ENCODE results near the gene PROB1. TPM values are rescaled to one million over a fixed set of nuclear protein-coding genes. Genes with fewer than 3 reads are reported as not detected.

Gene PROB1
- total and polyA plus RNA-seq, 9 of the 15 experiments (the other 6 are each of a cell fraction or from before 2014, with no cell fraction given), result 0.01 to 1.8 (median 0.47) TPM

DNA sequence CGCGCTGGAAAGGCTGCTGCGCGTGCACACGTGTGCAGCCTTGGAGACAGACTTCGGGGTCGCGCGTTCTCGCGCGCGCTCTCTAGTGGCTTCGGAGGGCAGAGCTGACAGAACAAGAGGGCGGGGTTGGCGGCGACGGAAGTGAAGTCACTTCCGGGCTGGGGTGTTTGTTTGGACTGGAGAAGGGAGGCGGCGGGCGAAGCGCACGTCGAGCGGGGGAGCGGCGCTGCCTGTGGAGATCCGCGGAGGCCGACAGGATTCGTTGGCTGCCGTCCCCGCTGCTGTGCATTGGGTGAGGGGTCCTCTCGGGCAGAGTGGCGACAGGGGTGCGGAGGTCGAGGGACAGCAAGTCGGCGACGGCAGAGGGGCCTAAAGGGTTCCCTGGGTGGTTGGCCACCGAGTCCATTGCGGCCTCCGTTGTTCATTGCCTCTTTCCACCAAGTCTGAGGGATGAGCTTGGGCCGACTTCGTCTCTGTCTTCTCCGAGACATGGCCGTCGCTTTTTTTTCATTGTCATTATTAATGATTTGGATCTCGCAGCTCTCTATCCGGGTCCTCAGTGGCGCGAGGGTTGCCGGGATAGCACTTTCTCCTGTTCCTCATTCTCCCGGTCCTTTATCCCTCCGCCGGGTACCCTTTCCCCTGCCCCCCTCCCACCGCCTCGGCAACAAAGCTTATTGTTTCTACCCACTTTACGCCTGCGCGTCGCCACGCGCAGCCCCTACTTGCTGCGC is 53.0 kb downstream of the PROB1 start, which contains the start of gene PAIP2 (continued):
- TF ChIP-seq, protein P1, sequence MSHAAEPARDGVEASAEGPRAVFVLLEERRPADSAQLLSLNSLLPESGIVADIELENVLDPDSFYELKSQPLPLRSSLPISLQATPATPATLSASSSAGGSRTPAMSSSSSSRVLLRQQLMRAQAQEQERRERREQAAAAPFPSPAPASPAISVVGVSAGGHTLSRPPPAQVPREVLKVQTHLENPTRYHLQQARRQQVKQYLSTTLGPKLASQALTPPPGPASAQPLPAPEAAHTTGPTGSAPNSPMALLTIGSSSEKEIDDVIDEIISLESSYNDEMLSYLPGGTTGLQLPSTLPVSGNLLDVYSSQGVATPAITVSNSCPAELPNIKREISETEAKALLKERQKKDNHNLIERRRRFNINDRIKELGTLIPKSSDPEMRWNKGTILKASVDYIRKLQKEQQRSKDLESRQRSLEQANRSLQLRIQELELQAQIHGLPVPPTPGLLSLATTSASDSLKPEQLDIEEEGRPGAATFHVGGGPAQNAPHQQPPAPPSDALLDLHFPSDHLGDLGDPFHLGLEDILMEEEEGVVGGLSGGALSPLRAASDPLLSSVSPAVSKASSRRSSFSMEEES (CRISPR knock-in tag; IDR thresholded peaks at IDR 0.05), result no peak
- no peak for TF ChIP-seq ZKSCAN3 (CRISPR knock-in tag; IDR thresholded peaks at IDR 0.05)
- TF ChIP-seq, protein P2, sequence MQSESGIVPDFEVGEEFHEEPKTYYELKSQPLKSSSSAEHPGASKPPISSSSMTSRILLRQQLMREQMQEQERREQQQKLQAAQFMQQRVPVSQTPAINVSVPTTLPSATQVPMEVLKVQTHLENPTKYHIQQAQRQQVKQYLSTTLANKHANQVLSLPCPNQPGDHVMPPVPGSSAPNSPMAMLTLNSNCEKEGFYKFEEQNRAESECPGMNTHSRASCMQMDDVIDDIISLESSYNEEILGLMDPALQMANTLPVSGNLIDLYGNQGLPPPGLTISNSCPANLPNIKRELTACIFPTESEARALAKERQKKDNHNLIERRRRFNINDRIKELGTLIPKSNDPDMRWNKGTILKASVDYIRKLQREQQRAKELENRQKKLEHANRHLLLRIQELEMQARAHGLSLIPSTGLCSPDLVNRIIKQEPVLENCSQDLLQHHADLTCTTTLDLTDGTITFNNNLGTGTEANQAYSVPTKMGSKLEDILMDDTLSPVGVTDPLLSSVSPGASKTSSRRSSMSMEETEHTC (IDR thresholded peaks at IDR 0.05), result peak; percentile 25; the same call in 1 of the 2 replicates
- 0 out of 2 replicates have a peak, but pooled peaks have one; percentile 39 for TF ChIP-seq CREB3 (tag; conservative IDR thresholded peaks at IDR 0.05; ENCODE audit: low read depth)
- TF ChIP-seq HNRNPL (IDR thresholded peaks at IDR 0.05; ENCODE audit: low read depth, low read length), result no peak
- TF ChIP-seq MTA2 (IDR thresholded peaks at IDR 0.05; ENCODE audit: low read depth), result no peak
- peak; percentile 75 for TF ChIP-seq NFIC (IDR thresholded peaks at IDR 0.05)
- peak; percentile 18; the same call in 1 of the 2 replicates for TF ChIP-seq NR2C2 (CRISPR knock-in tag; IDR thresholded peaks at IDR 0.05)
- TF ChIP-seq NR2C2 (tag; IDR thresholded peaks at IDR 0.05), result peak; percentile 77
- no peak for TF ChIP-seq KLF10 (CRISPR knock-in tag; IDR thresholded peaks at IDR 0.05)
- 0 out of 2 replicates have a peak, but pooled peaks have one; percentile 13 for TF ChIP-seq ZNF668 (CRISPR knock-in tag; IDR thresholded peaks at IDR 0.05)
- TF ChIP-seq SRSF3 (IDR thresholded peaks at IDR 0.05; ENCODE audit: insufficient read depth, low read length), result no peak
- TF ChIP-seq NEUROD1 (IDR thresholded peaks at IDR 0.05; ENCODE audit: borderline replicate concordance, low read depth, low read length, partially characterized antibody), result no peak
- no peak for TF ChIP-seq HNRNPUL1 (IDR thresholded peaks at IDR 0.05; ENCODE audit: low read length)
- TF ChIP-seq TCF7 (IDR thresholded peaks at IDR 0.05; ENCODE audit: borderline replicate concordance), result no peak
- peak; percentile 75 for TF ChIP-seq ZBTB12 (CRISPR knock-in tag; IDR thresholded peaks at IDR 0.05)
- TF ChIP-seq TAF9B (IDR thresholded peaks at IDR 0.05; ENCODE audit: partially characterized antibody), result peak; percentile 76
- TF ChIP-seq ZC3H11A (IDR thresholded peaks at IDR 0.05; ENCODE audit: low read depth, low read length), result no peak
- TF ChIP-seq, protein P3, sequence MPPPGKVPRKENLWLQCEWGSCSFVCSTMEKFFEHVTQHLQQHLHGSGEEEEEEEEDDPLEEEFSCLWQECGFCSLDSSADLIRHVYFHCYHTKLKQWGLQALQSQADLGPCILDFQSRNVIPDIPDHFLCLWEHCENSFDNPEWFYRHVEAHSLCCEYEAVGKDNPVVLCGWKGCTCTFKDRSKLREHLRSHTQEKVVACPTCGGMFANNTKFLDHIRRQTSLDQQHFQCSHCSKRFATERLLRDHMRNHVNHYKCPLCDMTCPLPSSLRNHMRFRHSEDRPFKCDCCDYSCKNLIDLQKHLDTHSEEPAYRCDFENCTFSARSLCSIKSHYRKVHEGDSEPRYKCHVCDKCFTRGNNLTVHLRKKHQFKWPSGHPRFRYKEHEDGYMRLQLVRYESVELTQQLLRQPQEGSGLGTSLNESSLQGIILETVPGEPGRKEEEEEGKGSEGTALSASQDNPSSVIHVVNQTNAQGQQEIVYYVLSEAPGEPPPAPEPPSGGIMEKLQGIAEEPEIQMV (tag; conservative IDR thresholded peaks at IDR 0.05; ENCODE audit: low read depth), result no peak
- TF ChIP-seq RBM17 (IDR thresholded peaks at IDR 0.05; ENCODE audit: borderline replicate concordance, low read depth, low read length), result no peak
- TF ChIP-seq SPI1 (IDR thresholded peaks at IDR 0.05; ENCODE audit: borderline replicate concordance, low read depth, low read length), result peak; percentile 89
